HepG2 (cell line): ENCODE data around the gene CDV3. TPM values are rescaled to one million over a fixed set of nuclear protein-coding genes. Genes with fewer than 3 reads are reported as not detected.
A peak's percentile ranks its signal among the peaks of the same experiment; 100 is the strongest.

Source experiments
- ATAC-seq: fragments of 200-7000 bp; cut with Tn5 transposase; 3 replicates; pipeline ENCODE4 v1.9.1; 2020; ENCODE audit warnings: mild to moderate bottlenecking, moderate library complexity
- BruUV-seq: library from RNA; stranded (reverse); fragments of 400-500 nt; replicated peaks from 2 replicates; lab custom pipeline; 2021; lab: Mats Ljungman, UMichigan
- CTCF ChIA-PET: fragments of 300-600 bp; formaldehyde crosslinking; extraction: SDS; loops from one replicate; lab custom pipeline; 2021; ENCODE audit warnings: low total read pairs, inconsistent platforms, low intra/inter-chr PET ratio; lab: Yijun Ruan, JAX
- POLR2A ChIA-PET: fragments of 350-600 bp; sonication (Branson Sonifier 250); formaldehyde crosslinking; loops from one replicate; lab custom pipeline; 2020; ENCODE audit warnings: antibody characterized with exemption, inconsistent platforms; lab: Yijun Ruan, JAX
- DNase-seq: peaks from one replicate; pipeline ENCODE4 v3.0.0-alpha.2; 2015; ENCODE audit warnings: low spot score
- FAIRE-seq: peaks from 3 replicates; lab custom pipeline; 2011; peaks lifted over from hg19 to GRCh38; lab: Jason Lieb, UNC
- H2AFZ ChIP-seq: one replicate; pipeline ENCODE4 v1.6.1; 2011; ENCODE audit warnings: low read length, inconsistent platforms
- H3K27ac ChIP-seq: fragments of 300-600 bp; 3 replicates; pipeline ENCODE4 v1.8.0; 2011; ENCODE audit warnings: mixed run types, mild to moderate bottlenecking, mixed read lengths, low read length, inconsistent platforms; ENCODE audit not compliant: insufficient read depth; ENCODE audit errors: extremely low read length
- H3K27me3 ChIP-seq, 2 experiments: fragments of 200-600 bp in 1 of 2; 2 replicates in 1 of 2; 3 replicates in 1 of 2; pipeline versions ENCODE4 v1.6.0 to v1.8.0; 2011; ENCODE audit warnings: low read length in 2 of 2, mild to moderate bottlenecking in 2 of 2, moderate library complexity in 2 of 2, inconsistent platforms in 1 of 2; ENCODE audit not compliant: insufficient read depth in 2 of 2, control insufficient read depth in 1 of 2
- H3K36me3 ChIP-seq, 2 experiments: fragments of 200-600 bp in 1 of 2; replicated peaks in 1 of 2; 2 replicates in 1 of 2; 3 replicates in 1 of 2; pipeline versions ENCODE4 v1.5.1 to v1.8.0; 2011; ENCODE audit warnings: low read length in 2 of 2, inconsistent platforms in 1 of 2; ENCODE audit not compliant: insufficient read depth in 2 of 2, control insufficient read depth in 1 of 2
- H3K4me1 ChIP-seq: 2 replicates; pipeline ENCODE4 v1.5.1; 2012; ENCODE audit warnings: low read length, inconsistent platforms; ENCODE audit not compliant: insufficient read depth
- H3K4me2 ChIP-seq: 2 replicates; pipeline ENCODE4 v1.6.0; 2011; ENCODE audit warnings: low read depth, low read length, inconsistent platforms
- H3K4me3 ChIP-seq, 3 experiments: fragments of 200-600 bp in 1 of 3; sonication (generic), shearing (Covaris generic) in 1 of 3; replicated peaks in 1 of 3; 2 replicates each; pipeline ENCODE4 v1.5.1; 2011 to 2016; ENCODE audit warnings: low read length in 3 of 3, inconsistent platforms in 2 of 3, low read depth in 2 of 3, mild to moderate bottlenecking in 2 of 3, control low read depth in 1 of 3, mixed read lengths in 1 of 3; ENCODE audit not compliant: insufficient read depth in 1 of 3
- H3K79me2 ChIP-seq: one replicate; pipeline ENCODE4 v1.6.1; 2011; ENCODE audit warnings: low read length, inconsistent platforms; ENCODE audit not compliant: insufficient read depth
- H3K9ac ChIP-seq: 2 replicates; pipeline ENCODE4 v1.6.0; 2011; ENCODE audit warnings: mild to moderate bottlenecking, low read depth, low read length, inconsistent platforms; ENCODE audit not compliant: insufficient read depth
- H3K9me3 ChIP-seq: 2 replicates; pipeline ENCODE4 v1.5.1; 2012; ENCODE audit warnings: mild to moderate bottlenecking, low read length
- H4K20me1 ChIP-seq: 2 replicates; pipeline ENCODE4 v1.6.0; 2011; ENCODE audit warnings: inconsistent platforms, mild to moderate bottlenecking, low read length, moderate library complexity; ENCODE audit not compliant: insufficient read depth
- AHDC1 ChIP-seq: sonication (generic); formaldehyde crosslinking; IDR thresholded peaks from 2 replicates; pipeline ENCODE4 v1.5.1; 2020; ENCODE audit warnings: mild to moderate bottlenecking, missing genetic modification reagents, borderline replicate concordance
- ARID2 ChIP-seq: sonication (generic); formaldehyde crosslinking; IDR thresholded peaks from 2 replicates; pipeline ENCODE4 v1.8.1; 2022; ENCODE audit warnings: mild to moderate bottlenecking, missing genetic modification reagents, borderline replicate concordance
- SMC3 ChIP-seq: IDR thresholded peaks from 2 replicates; pipeline ENCODE4 v1.6.1; 2011; ENCODE audit warnings: low read length, improper control_type of control experiment
- ZNF7 ChIP-seq: IDR thresholded peaks from 2 replicates; pipeline ENCODE4 v1.6.1; 2016; ENCODE audit warnings: missing biosample characterization, missing genetic modification reagents
- ZNF704 ChIP-seq: sonication (generic); formaldehyde crosslinking; IDR thresholded peaks from 2 replicates; pipeline ENCODE4 v1.8.1; 2023; ENCODE audit warnings: mild to moderate bottlenecking, inconsistent platforms, moderate library complexity, missing genetic modification reagents, borderline replicate concordance
- WGBS: methylation state at CpG from one replicate; pipeline ENCODE4 v1.1.6; 2017; ENCODE audit warnings: low lambda C conversion rate; 5-methylcytosine and 5-hydroxymethylcytosine counted together
- in situ Hi-C: cut with HindIII; loops from 2 replicates; pipeline ENCODE4 v1.10.0; 2017; ENCODE audit warnings: low pct_unique_long_range_greater_than_20kb; ENCODE audit not compliant: extremely low pct_ligation_motif_present
- intact Hi-C: fragments of 100-400 bp; cut with micrococcal nuclease; formaldehyde crosslinking; loops from one replicate; pipeline ENCODE4 v1.10.0; 2022; ENCODE audit not compliant: unreplicated experiment
- polyA plus RNA-seq, 8 experiments: library from polyadenylated mRNA; depleted of rRNA in 3 of 8; stranded (reverse) in 7 of 8; unstranded in 1 of 8; fragments of >200 nt; fragmentation: Illumina TruSeq in 4 of 8; extraction: Trizol in 4 of 8; gene quantifications; 2 replicates each; pipeline versions ENCODE4 v1.2.1 to v1.2.3, GENCODE V29; 2011 to 2016; ENCODE audit warnings: low read depth in 4 of 8, missing spikeins in 1 of 8, mixed read lengths in 1 of 8; ENCODE audit not compliant: insufficient read depth in 1 of 8
- total RNA-seq, 5 experiments: library from RNA; depleted of rRNA; stranded (reverse); fragments of >200 nt; fragmentation: Illumina TruSeq; extraction: Trizol; gene quantifications; 2 replicates each; pipeline ENCODE4 v1.2.3, GENCODE V29; 2016; ENCODE audit warnings: low read depth in 1 of 5

The CDV3 gene
- total and polyA plus RNA-seq, 2 of the 13 experiments (the other 11 are each of a cell fraction or from before 2014, with no cell fraction given), result 46.6 to 145 TPM

GRCh38 chr3:133606342-133606741 is 32.9 kb downstream of the CDV3 start (continued):
- peak; percentile 31; the same call in 1 of the 2 replicates for TF ChIP-seq AHDC1 (CRISPR knock-in tag)
- TF ChIP-seq ZNF704 (CRISPR knock-in tag), result no peak
- TF ChIP-seq SMC3, result no peak

- H2AFZ ChIP-seq, result no peak overlapping the region
- no peak overlapping the region for H3K4me2 ChIP-seq
- H3K79me2 ChIP-seq, result no peaks in the 10 kb centered on the region
- DNase-seq (no peak), ATAC-seq (no peak), FAIRE-seq (no peak)
- POLR2A ChIA-PET, result interaction anchor here (0.7 to 1.5 kb wide), 6 partner anchors 10 to 139 kb away, joined by 3 to 11 read pairs (median 4); partner anchors contain the start of genes CDV3 and TF
- CTCF ChIA-PET, result no interaction called here
- no peaks in the 10 kb centered on the region for H4K20me1 ChIP-seq
- peak overlapping the region; percentile 37 for H3K27ac ChIP-seq
- no TSS peak for BruUV-seq
- H3K27me3 ChIP-seq, result no peaks in the 10 kb centered on the region
- intact Hi-C loops, result no loop called here
- in situ Hi-C loops, result no loop called here
- no peak overlapping the region for H3K9ac ChIP-seq
- H3K9me3 ChIP-seq, result no peaks in the 10 kb centered on the region
- 95% methylated on average over 4 of the region's 4 CpGs for WGBS
- peaks cover 17% of the 10 kb centered on the region for H3K4me1 ChIP-seq
- H3K4me3 ChIP-seq, result no peak overlapping the region
- no peak for TF ChIP-seq ARID2 (CRISPR knock-in tag)
- peak; percentile 92 for TF ChIP-seq ZNF7 (CRISPR knock-in tag)
- TF ChIP-seq, all 625 proteins: peak for 1
- peaks cover 0 to 30% of the 10 kb centered on the region in 2 experiments; a peak in 4 of 5 replicates for H3K36me3 ChIP-seq
Observed at GRCh38 chr3:133606902-133607301, 33.4 kb downstream of the CDV3 start.
